IPS-18a (cell line): ENCODE results near the gene ESPNL.

Source experiments
- H3K27ac ChIP-seq: one replicate; pipeline ENCODE4 v1.5.1; 2013; ENCODE audit warnings: low read length
- H3K27me3 ChIP-seq: one replicate; pipeline ENCODE4 v1.6.1; 2013; ENCODE audit warnings: mild to moderate bottlenecking, low read length; ENCODE audit not compliant: control insufficient read depth, insufficient read depth
- H3K36me3 ChIP-seq: one replicate; pipeline ENCODE4 v1.6.1; 2013; ENCODE audit warnings: low read depth, low read length; ENCODE audit not compliant: control insufficient read depth
- H3K4me1 ChIP-seq: one replicate; pipeline ENCODE4 v1.6.1; 2013; ENCODE audit warnings: low read depth, low read length; ENCODE audit not compliant: control insufficient read depth
- H3K4me3 ChIP-seq: one replicate; pipeline ENCODE4 v1.5.1; 2013; ENCODE audit warnings: low read length
- H3K9ac ChIP-seq: one replicate; pipeline ENCODE4 v1.6.1; 2013; ENCODE audit warnings: mild to moderate bottlenecking, low read length, moderate library complexity
- H3K9me3 ChIP-seq: one replicate; pipeline ENCODE4 v1.6.1; 2013; ENCODE audit warnings: low read depth, low read length; ENCODE audit not compliant: control insufficient read depth

ESPNL gene

DNA sequence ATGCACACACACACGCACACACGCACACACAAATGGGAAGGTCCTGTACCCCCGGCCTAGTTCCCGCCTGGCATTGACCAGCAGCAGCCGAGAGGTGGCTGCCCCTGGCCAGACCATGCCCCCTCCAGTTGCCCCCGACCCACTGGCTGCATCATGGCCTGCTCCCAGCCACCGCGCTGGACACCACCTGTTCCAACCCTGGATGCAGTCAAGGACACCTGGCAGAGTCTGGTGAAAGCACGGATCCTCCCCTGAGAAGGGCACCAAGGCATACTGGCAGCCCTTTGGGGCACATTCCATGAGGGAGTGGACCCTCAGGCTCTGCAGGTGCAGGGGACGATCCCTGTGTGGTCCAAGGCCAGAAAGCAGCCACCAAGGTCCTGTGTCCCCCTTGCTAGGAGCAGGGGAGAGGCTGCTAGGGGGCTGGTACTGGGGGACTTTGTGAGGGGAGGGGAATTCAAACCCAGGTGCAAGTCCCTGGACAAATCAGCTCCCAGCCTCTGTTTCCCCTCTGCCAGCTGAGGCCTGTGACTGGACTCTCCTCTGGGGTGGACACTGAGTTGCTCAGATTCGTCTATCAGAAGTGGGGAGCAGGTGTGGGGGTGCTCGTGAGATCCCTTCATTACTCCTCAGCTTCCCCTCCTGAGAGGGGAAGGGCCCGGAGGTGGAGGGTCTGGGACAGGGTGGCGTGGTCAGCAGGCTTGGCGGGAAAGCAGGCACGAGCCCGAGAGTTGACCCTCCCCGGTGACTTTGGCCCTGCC lies 3.5 kb downstream of the ESPNL start:
- peaks cover 9% of the 10 kb centered on the region for H3K4me1 ChIP-seq
- no peaks in the 10 kb centered on the region for H3K9me3 ChIP-seq
- H3K27ac ChIP-seq = no peak overlapping the region
- H3K9ac ChIP-seq = no peak overlapping the region
- H3K4me3 ChIP-seq = no peak overlapping the region
- H3K27me3 ChIP-seq = no peaks in the 10 kb centered on the region
- H3K36me3 ChIP-seq = no peaks in the 10 kb centered on the region

DNA sequence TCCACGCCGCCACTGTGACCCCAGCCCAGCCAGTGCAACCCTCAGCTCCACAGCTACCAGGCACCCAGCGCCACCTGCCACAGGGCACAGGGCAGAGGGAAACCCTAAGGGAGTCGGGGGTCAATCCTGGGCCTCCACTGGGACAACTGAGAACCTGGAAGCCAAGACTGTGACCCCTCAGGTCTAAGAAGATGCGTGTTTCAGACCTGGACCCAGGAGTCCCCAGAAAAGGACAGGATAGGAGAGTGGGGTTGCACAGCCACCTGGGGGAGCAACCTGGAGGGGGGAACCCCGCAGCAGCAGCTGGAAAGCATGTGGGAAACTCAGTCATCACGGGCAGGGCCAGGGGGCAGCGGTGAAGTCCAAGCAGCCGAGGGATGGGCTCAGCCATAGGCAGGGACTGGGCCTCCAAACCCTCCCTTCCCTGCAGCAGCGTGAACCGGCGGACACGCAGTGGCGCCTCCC lies 4.1 kb downstream of the ESPNL start:
- Histone ChIP-seq H3K4me1 (peaks cover 8% of the 10 kb centered on the region), H3K9me3 (no peaks in the 10 kb centered on the region), H3K9ac (no peak overlapping the region), H3K27me3 (no peaks in the 10 kb centered on the region), H3K27ac (no peak overlapping the region), H3K36me3 (no peaks in the 10 kb centered on the region), H3K4me3 (no peak overlapping the region)

DNA sequence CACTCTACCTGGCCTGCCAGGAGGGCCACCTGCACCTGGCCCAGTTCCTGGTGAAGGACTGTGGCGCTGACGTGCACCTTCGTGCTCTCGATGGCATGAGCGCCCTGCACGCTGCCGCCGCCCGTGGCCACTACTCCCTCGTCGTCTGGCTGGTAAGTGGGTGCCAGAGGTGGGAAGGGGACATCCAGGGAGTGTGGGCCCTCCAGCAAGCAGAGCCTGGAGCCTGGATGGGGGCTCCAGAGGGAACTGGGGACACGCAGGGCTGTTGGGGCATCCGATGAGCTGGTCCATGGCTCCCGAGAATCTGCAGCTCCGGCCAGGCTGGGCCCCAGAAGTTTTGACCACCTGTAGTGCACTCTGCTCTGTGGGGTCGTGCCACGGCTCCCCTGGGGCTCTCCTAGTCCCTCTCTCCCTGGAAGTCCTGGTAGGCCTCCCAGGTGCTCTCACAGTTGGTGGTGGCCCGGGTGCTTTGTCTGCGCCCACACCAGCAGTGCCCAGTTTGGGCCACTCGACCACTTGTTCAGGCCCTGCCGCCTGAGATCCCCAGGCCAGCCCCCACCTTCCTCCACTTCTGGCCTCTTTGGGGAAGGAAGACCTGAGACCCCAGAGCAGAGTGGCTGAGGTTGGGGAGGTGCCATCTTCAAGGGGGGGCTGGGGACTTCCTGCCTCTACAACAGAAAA lies 4.7 kb downstream of the ESPNL start:
- H3K9me3 ChIP-seq = no peaks in the 10 kb centered on the region

DNA sequence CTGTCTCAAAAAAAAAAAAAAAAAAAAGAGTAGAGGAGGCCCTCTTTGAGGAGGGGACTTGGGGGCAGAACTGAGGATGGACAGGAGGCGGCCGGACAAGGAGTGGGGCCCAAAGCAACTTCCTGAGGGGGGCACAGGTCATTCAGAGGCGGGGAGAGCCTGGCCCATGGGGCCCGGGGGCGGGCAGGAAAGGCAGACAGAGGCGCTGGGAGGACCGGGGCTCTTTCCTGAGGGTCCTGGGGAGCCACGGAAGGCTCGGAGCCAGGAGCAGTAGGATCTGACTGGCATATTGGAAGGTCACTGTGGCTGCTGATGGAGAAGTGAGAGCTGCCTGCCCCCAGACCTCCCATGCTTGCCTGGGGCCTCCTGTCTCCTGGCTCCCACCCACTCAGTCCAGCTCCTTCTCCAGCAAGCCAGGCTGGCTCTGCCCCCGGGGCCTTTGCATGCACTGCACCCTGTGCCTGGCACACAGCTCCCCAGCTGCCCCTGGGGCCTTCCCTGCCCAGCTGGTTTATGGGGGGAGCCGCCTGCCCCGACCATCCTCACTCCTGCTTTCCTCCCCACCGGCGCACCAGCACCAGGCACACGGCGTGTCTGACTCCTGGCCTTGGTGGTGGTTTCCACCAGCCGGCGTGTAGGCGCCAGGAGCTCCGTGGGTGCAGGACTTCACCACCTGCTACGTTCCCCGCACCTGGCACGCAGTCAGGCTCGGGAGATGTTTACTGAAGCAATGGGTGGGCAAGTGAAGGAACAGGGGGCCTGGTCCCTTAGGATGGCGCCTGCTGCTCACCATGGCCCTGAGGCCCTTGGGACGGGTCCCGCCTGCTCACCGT lies 5.6 kb downstream of the ESPNL start:
- Histone ChIP-seq H3K9me3 (no peaks in the 10 kb centered on the region), H3K36me3 (no peaks in the 10 kb centered on the region), H3K4me1 (peaks cover 8% of the 10 kb centered on the region), H3K9ac (no peak overlapping the region), H3K27ac (no peak overlapping the region), H3K4me3 (no peak overlapping the region), H3K27me3 (no peaks in the 10 kb centered on the region)

More for the DNA sequence above, 4.7 kb downstream of the ESPNL start:
- H3K4me3 ChIP-seq = no peak overlapping the region
- H3K9ac ChIP-seq = no peak overlapping the region
- no peak overlapping the region for H3K27ac ChIP-seq
- no peaks in the 10 kb centered on the region for H3K27me3 ChIP-seq
- no peaks in the 10 kb centered on the region for H3K36me3 ChIP-seq
- peaks cover 8% of the 10 kb centered on the region for H3K4me1 ChIP-seq

GRCh38 chr2:238106339-238106697 lies 6.2 kb downstream of the ESPNL start:
- Histone ChIP-seq H3K4me1 (peaks cover 8% of the 10 kb centered on the region), H3K36me3 (no peaks in the 10 kb centered on the region), H3K27ac (no peak overlapping the region), H3K9me3 (no peaks in the 10 kb centered on the region), H3K4me3 (no peak overlapping the region), H3K27me3 (no peaks in the 10 kb centered on the region), H3K9ac (no peak overlapping the region)

DNA sequence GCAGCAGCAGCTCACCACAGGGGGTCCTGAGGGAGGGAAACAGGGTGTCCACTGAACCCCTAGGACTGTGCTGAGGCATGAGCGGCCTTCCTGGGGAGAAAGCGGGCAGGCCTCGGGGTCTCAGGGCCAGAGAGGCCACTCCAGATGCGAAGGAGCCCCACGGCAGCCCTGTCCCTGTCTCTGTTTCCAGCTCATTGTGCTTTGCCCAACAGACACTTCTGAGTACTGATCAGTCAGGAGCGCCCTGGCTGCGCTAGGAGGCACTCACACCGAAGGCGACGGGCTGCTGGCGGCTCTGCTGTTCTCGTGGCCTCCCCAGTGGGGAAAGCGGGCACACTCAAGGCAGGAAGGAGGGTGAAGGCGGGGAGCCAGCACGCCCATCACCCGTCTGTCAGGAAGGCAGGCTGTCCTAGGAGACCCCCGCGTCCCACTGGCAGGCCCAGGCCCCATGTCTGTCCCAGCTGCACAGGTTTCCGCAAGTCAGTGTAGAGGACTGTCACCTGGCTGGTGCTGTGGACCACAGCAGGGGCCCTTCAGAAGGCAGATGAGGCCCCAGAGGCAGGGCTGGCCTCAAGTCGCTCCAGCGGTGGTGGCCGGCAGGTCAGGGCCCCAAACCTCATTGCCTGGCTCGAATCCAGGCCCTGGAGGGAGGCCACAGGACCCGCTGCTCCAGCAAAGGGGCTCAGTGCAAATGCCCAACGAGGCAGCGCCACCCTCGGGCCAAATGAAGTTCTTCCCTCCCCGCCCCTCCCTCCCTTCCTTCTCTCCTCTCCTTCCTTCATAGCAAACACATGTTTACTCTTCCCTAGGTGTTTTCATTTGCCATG lies 6.8 kb downstream of the ESPNL start:
- Histone ChIP-seq H3K4me1 (peaks cover 8% of the 10 kb centered on the region), H3K9me3 (no peaks in the 10 kb centered on the region), H3K27ac (no peak overlapping the region), H3K36me3 (no peaks in the 10 kb centered on the region), H3K27me3 (no peaks in the 10 kb centered on the region), H3K9ac (no peak overlapping the region), H3K4me3 (no peak overlapping the region)

DNA sequence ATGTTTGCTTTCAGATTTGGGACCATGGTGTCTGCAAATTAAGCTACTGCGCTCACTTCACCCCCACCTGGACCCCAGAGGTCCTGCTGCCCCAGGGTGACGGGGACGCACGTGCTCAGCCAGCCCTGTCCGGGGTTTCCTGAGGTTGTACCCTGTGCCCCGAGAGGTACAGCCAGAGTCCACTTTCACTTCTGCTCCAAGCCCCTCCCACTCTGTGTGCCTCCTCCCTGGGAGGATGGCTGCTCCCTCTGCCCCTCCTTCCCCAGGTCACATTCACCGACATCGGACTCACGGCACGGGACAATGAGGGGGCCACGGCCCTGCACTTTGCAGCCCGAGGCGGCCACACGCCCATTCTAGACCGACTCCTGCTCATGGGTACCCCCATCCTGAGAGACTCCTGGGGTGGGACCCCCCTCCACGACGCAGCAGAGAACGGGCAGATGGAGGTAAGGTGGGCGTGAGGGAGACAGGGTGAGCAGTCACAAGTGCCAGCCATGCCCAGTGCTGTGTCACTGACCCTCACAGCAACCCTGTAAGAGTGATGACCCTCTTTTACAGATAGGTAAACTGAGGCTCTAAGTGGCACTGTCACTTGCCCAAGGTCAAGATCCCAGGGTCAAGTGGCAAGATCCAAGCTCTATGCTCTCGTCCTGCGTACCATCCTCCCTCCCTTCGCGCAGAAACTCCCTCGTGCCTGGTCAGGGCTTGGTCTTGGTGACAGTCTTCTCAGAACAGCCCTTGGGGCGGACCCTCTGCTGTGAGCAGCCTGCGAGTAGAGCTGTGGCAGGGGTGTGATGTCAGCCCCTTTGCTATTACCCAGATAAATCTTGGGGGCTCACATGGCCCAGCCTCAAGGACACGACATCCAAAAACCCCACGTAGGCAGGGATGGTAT lies 7.6 kb downstream of the ESPNL start:
- Histone ChIP-seq H3K36me3 (no peaks in the 10 kb centered on the region), H3K9ac (no peak overlapping the region), H3K27me3 (no peaks in the 10 kb centered on the region), H3K27ac (no peak overlapping the region), H3K4me3 (no peak overlapping the region), H3K9me3 (no peaks in the 10 kb centered on the region), H3K4me1 (peaks cover 8% of the 10 kb centered on the region)

- Histone ChIP-seq H3K4me1 (peaks cover 8% of the 10 kb centered on the region), H3K36me3 (no peaks in the 10 kb centered on the region), H3K4me3 (no peak overlapping the region), H3K27me3 (no peaks in the 10 kb centered on the region), H3K27ac (no peak overlapping the region), H3K9ac (no peak overlapping the region), H3K9me3 (no peaks in the 10 kb centered on the region)
Measured at GRCh38 chr2:238108423-238109183, 8.5 kb downstream of the ESPNL start.

DNA sequence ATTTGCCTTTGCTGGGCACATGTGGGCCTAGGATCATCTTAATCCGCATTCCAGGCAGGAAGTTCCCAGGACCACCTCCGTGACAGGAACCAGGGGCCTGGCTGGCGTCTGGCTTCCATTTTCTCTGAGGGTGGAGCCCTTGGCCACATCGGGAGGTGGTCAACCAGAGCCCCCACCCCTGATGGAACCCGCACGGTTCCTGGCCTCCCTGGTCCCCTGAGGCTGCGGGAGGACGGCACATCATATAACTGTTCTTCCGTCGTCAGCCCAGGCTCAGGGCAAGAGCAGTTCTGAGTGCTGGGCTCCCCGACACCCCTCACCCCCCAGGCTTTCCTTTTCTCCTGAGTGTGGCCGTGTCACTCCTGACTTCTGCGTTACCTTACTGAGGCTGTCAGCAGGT lies 13.5 kb downstream of the ESPNL start:
- H3K9ac ChIP-seq = no peak overlapping the region
- peaks cover 3% of the 10 kb centered on the region for H3K4me1 ChIP-seq
- H3K27ac ChIP-seq = no peak overlapping the region
- H3K27me3 ChIP-seq = no peaks in the 10 kb centered on the region
- no peaks in the 10 kb centered on the region for H3K36me3 ChIP-seq
- no peaks in the 10 kb centered on the region for H3K9me3 ChIP-seq
- H3K4me3 ChIP-seq = no peak overlapping the region

GRCh38 chr2:238114331-238114841 lies 14.2 kb downstream of the ESPNL start:
- Histone ChIP-seq H3K27me3 (no peaks in the 10 kb centered on the region), H3K27ac (no peak overlapping the region), H3K4me1 (no peaks in the 10 kb centered on the region), H3K36me3 (no peaks in the 10 kb centered on the region), H3K9ac (no peak overlapping the region), H3K4me3 (no peak overlapping the region), H3K9me3 (no peaks in the 10 kb centered on the region)
